Fibroblast of mammary gland (primary cell): Measurements from ENCODE around the gene MRPL36.

Experiments
- DNase-seq: peaks from one replicate; pipeline ENCODE4 v3.0.0-alpha.2; 2010; ENCODE audit warnings: low read depth
- H3K4me3 ChIP-seq: 2 replicates; pipeline ENCODE4 v1.5.1; 2011; ENCODE audit warnings: low read depth, mild to moderate bottlenecking, low read length, moderate library complexity; ENCODE audit not compliant: control insufficient read depth
- TF ChIP-seq, protein P1 (sequence below): conservative IDR thresholded peaks from 2 replicates; pipeline ENCODE4 v1.5.1; 2011; ENCODE audit warnings: low read depth, low read length, inconsistent platforms; ENCODE audit not compliant: control insufficient read depth, insufficient read depth

The MRPL36 gene

DNA sequence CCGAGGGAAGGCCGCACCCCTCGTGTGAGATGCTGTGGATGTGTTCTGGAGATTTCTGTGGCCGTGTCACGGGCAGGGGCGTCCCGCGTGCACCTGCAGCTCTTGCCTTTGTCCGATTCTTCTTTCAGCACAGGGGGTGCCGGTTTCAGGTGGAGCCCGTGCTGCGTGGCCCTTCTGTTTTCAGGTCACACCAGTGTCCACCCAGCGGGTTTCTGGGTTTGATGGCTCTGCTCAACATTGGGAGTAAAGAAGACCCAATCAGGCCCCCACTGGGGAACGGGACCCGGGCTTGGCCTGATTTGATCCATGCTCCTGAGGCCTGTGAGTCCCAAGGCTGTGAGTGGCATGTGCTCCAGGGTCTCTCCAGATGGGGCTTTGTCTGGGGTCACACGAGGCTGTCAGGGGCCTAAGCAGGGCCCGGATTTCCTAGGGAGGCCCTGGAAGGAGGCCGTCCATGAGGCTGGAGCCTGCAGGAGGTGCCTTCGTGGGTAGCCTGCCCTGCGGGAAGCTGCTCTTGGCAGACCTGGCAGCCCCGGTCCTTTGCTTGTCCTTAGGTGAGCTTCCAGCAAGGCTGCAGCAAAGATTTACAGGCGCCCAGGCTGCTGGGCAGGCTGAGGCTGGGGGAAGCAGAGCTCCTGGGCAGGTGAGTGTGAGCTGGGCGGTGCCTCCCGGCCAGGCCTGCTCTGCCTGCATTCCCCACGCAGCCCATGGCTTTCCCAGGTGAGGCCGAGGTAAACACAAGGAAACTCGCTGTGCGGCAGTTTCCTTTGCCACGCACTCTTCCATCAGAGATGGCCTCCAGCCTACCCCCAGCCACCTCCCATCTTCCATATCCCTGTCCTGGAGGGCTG is 12.8 kb downstream of the MRPL36 start:
- DNase-seq = no peak
- TF ChIP-seq, protein P1, sequence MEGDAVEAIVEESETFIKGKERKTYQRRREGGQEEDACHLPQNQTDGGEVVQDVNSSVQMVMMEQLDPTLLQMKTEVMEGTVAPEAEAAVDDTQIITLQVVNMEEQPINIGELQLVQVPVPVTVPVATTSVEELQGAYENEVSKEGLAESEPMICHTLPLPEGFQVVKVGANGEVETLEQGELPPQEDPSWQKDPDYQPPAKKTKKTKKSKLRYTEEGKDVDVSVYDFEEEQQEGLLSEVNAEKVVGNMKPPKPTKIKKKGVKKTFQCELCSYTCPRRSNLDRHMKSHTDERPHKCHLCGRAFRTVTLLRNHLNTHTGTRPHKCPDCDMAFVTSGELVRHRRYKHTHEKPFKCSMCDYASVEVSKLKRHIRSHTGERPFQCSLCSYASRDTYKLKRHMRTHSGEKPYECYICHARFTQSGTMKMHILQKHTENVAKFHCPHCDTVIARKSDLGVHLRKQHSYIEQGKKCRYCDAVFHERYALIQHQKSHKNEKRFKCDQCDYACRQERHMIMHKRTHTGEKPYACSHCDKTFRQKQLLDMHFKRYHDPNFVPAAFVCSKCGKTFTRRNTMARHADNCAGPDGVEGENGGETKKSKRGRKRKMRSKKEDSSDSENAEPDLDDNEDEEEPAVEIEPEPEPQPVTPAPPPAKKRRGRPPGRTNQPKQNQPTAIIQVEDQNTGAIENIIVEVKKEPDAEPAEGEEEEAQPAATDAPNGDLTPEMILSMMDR = no peak
- no peak overlapping the region for H3K4me3 ChIP-seq

DNA sequence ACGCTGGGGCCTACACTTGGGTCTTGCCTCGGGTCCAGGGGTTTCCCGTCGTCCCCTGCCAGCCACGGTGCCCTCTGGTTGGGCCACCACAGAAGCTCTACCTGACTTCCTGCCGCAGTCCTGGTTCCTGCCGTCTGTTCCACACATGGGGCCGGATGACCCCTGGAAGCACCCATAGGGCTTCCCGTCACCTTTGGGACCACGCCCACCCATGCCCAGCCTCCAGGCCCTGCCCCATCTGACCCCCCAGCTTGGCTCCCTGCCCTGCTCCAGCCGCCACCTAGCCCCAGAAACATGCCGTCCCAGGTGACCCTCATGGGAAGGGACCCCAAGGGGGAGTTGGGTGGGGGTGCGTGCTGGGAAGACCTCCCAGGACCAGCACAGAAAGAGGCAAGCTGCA is 13.7 kb downstream of the MRPL36 start:
- H3K4me3 ChIP-seq = no peak overlapping the region
- DNase-seq = no peak
- TF ChIP-seq, protein P1 = no peak

DNA sequence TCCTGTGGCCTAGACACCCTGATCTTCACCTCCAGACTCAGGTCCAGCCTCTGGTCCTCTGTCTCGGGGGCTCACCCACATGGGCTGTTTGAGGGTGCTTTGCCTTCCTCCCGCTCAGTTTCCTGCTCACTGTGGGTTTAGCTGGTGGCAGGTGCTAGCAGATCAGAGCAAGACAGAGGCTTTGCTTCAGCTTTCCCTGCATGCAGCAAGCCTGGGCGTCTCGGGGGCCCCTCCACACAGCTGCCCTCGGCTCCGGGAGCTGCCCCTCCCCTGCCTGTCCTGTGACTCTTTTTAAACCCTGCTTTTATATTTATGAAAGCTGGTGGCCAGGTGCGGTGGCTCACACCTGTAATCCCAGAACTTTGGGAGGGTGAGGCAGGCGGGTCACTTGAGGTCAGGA is 14.6 kb downstream of the MRPL36 start:
- TF ChIP-seq, protein P1 = no peak
- no peak overlapping the region for H3K4me3 ChIP-seq
- no peak for DNase-seq

DNA sequence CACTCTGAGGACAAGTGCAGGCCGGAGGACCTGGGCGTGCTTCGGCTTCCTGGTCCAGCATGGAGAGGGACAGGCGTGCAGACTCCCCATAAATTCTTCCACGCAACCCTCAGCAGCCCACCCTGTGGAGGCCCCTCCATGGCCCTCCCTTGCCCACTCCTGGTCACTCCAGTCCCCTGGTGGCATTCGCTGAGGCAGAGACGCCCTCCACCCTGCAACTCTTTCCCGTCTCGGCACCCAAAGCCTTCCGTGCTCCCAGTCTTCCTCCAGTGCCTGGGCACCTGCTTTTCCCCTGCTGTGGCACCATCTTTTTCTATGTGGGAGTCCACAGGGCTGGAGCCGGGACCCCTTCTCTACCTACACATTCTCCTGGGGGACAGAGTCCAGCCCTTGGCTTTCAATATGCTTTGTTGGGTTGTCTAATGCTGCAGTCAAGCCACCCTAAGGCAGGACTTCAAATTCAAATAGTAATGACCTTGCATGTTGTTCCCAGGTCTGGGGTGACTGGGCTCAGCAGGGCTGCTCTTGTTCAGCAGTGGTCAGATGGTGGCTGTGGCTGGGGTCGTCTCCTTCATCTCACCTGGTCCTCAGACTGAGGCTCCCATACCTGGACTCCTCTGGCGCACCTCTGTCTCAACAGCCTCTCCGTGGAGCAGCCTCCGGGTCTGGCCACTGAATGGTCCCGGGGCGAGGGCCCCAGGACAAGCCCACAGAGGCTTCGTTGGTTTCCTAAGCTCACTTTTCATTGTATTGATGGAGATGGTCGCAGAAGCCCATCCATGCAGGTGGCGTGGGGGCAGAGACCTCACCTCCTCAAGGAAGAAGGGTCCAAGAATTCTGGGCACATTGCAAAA is 15.2 kb downstream of the MRPL36 start:
- H3K4me3 ChIP-seq = no peak overlapping the region
- TF ChIP-seq, protein P1 = no peak
- no peak for DNase-seq

DNA sequence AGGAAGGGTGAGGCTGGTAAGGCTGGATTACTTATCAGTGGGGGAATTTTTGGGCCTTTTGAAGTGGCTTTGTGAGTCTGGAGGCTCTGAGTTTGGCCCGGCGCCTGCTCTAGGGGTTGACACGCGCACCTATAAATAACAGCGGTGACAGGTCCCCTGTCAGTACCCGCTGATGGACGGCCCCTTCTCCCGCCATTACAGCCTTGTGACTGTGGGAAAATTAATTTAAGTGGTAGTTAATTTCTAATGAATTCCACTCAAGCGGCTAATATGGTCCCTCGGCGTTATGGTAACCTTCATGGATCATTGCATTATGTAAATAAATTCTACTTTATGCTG is 16.5 kb downstream of the MRPL36 start:
- TF ChIP-seq, protein P1 = no peak
- DNase-seq = no peak
- H3K4me3 ChIP-seq = no peak overlapping the region

DNA sequence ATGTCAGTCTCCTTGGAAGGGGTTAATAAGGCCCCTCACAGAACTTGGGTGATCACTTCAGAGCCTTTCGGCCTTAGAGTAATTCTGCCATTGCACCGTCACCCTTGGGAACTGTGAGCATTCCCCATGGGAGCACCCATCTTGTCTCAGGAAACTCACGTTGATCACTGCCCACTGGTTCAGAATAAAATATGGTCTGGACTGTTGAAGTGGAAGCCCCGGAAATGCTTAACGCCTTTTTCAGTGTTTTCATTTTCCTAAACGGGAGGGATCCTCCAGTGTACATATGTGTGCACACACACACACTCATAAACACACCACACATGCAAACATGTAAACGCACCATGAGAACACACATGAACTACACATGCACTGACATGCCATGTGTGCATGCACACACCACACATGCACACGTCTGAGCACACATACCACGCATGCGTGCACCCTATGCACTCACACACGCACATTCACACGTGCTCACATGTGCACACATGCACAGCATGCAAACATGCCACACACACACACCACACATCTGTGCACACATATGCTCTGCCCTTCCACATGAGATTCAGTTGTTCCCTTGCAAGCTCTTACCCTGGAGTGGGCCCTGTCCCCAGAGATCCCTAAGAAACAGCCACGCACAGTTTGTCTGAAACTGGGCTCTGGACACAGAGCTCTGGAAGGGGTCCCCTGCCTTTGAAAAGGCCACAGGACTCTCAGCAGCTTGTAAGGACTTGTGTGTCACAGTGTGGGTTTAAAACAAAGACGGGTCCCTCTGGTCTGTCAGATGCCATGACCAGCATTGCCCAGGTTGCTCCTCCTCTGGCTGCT is 17.0 kb downstream of the MRPL36 start:
- DNase-seq = no peak
- H3K4me3 ChIP-seq = no peak overlapping the region
- TF ChIP-seq, protein P1 = no peak
